Lung (tissue), 12 donors: ENCODE measurements around the gene AKR7A2. TPM values are rescaled to one million over a fixed set of nuclear protein-coding genes. Genes with fewer than 3 reads are reported as not detected.

ENCODE experiments used
- ATAC-seq: fragments of 200-7000 bp; cut with Tn5 transposase; one replicate; pipeline ENCODE4 v1.9.1; 2020; ENCODE audit warnings: moderate number of reproducible peaks; ENCODE audit not compliant: insufficient read depth, low FRiP score
- DNase-seq, 3 donors: peaks; one replicate each; pipeline ENCODE4 v3.0.0-alpha.2; 2013 to 2017
- H3K27ac ChIP-seq, 2 donors: one replicate each; pipeline ENCODE4 v1.5.1; 2013; ENCODE audit warnings: mild to moderate bottlenecking in 2 of 2, moderate library complexity in 2 of 2, control low read depth in 1 of 2, inconsistent platforms in 1 of 2, low read depth in 1 of 2, low read length in 1 of 2
- H3K27me3 ChIP-seq, 3 donors: one replicate each; pipeline ENCODE4 v1.5.1; 2013; ENCODE audit warnings: low read length in 2 of 3; ENCODE audit not compliant: control insufficient read depth in 3 of 3, insufficient read depth in 3 of 3
- H3K36me3 ChIP-seq, 4 donors: one replicate each; pipeline ENCODE4 v1.5.1; 2013; ENCODE audit warnings: low read length in 4 of 4, mild to moderate bottlenecking in 1 of 4, moderate library complexity in 1 of 4; ENCODE audit not compliant: control insufficient read depth in 4 of 4, insufficient read depth in 4 of 4
- H3K4me1 ChIP-seq, 5 donors: one replicate each; pipeline ENCODE4 v1.5.1; 2013; ENCODE audit warnings: low read length in 5 of 5, mild to moderate bottlenecking in 2 of 5, moderate library complexity in 1 of 5; ENCODE audit not compliant: control insufficient read depth in 5 of 5, insufficient read depth in 5 of 5
- H3K4me3 ChIP-seq: one replicate; pipeline ENCODE4 v1.5.1; 2013; ENCODE audit warnings: mild to moderate bottlenecking, control low read depth, moderate library complexity
- H3K9ac ChIP-seq, 2 donors: one replicate each; pipeline ENCODE4 v1.5.1; 2013; ENCODE audit warnings: low read length in 2 of 2, control low read depth in 1 of 2; ENCODE audit not compliant: insufficient read depth in 1 of 2
- H3K9me3 ChIP-seq, 4 donors: one replicate each; pipeline ENCODE4 v1.5.1; 2013; ENCODE audit warnings: low read length in 3 of 4, mild to moderate bottlenecking in 1 of 4, moderate library complexity in 1 of 4; ENCODE audit not compliant: control insufficient read depth in 4 of 4, insufficient read depth in 3 of 4
- CTCF ChIP-seq: IDR thresholded peaks from 2 replicates; pipeline ENCODE4 v1.5.1; 2012; ENCODE audit warnings: mild to moderate bottlenecking; ENCODE audit errors: control extremely low read depth, extremely low read depth
- WGBS, 2 donors: extraction: QIAGEN DNeasy Blood & Tissue Kit; methylation state at CpG; one replicate each; pipeline ENCODE4 v1.1.7; 2013; 5-methylcytosine and 5-hydroxymethylcytosine counted together
- polyA plus RNA-seq, 2 donors: library from polyadenylated mRNA; stranded (reverse); fragments of 200-250 nt; gene quantifications; one replicate each; pipeline ENCODE4 v1.2.1, GENCODE V29; 2013
- total RNA-seq, 2 donors: library from RNA; depleted of rRNA in 1 of 2; stranded (reverse); fragments of >200 nt in 1 of 2; gene quantifications; one replicate each; pipeline ENCODE4 v1.2.1, GENCODE V29; 2014 to 2021
- donor health status: control.
- donor health status: control.
- donor health status: Bipolar disorder and iron deficiency.
- donor health status: healthy.
- donor health status: DM: yes; HTN: yes; CAD: no.

Gene AKR7A2
- total and polyA plus RNA-seq, 4 donors, result 15.3 to 54.0 (median 43.0) TPM

GRCh38 chr1:19268445-19268844 lies 43.5 kb downstream of the AKR7A2 start:
- Histone ChIP-seq H3K9ac (no peak overlapping the region), H3K27ac (no peak overlapping the region), H3K9me3 (peaks cover 0 to under 1% (median 0%) of the 10 kb centered on the region in 4 donors), H3K4me3 (no peak overlapping the region), H3K4me1 (peaks cover 0 to under 1% (median 0%) of the 10 kb centered on the region in 5 donors), H3K27me3 (peaks cover 0 to 3% (median 0%) of the 10 kb centered on the region in 3 donors), H3K36me3 (no peaks in the 10 kb centered on the region)
- ATAC-seq, result no peak
- no peak for TF ChIP-seq CTCF
- WGBS, 2 donors, result 86 to 91% methylated on average over 11 of the region's 11 CpGs
- DNase-seq, result no peak

GRCh38 chr1:19262744-19263143 lies 49.2 kb downstream of the AKR7A2 start:
- ATAC-seq (no peak), DNase-seq (no peak)
- H3K27ac ChIP-seq, result no peak overlapping the region
- no peaks in the 10 kb centered on the region for H3K9me3 ChIP-seq
- no peak overlapping the region for H3K4me3 ChIP-seq
- H3K4me1 ChIP-seq, result no peaks in the 10 kb centered on the region
- peaks cover 7 to 26% (median 13%) of the 10 kb centered on the region in 4 donors for H3K36me3 ChIP-seq
- no peaks in the 10 kb centered on the region for H3K27me3 ChIP-seq
- 92 to 94% methylated on average over 5 of the region's 5 CpGs for WGBS, 2 donors
- no peak for TF ChIP-seq CTCF
- H3K9ac ChIP-seq, result no peak overlapping the region

GRCh38 chr1:19262047-19262446 lies 49.9 kb downstream of the AKR7A2 start:
- TF ChIP-seq CTCF, result no peak
- H3K4me3 ChIP-seq, result no peak overlapping the region
- WGBS, 2 donors, result 80 to 92% methylated on average over 5 of the region's 5 CpGs
- no peak for DNase-seq
- no peak overlapping the region for H3K9ac ChIP-seq
- no peaks in the 10 kb centered on the region for H3K9me3 ChIP-seq
- H3K36me3 ChIP-seq, result peaks cover 11 to 33% (median 16%) of the 10 kb centered on the region in 4 donors
- no peaks in the 10 kb centered on the region for H3K4me1 ChIP-seq
- no peak overlapping the region for H3K27ac ChIP-seq
- no peak for ATAC-seq
- no peaks in the 10 kb centered on the region for H3K27me3 ChIP-seq
